H1 (cell line): Measurements from ENCODE around the gene DEFB113. TPM values are rescaled to one million over a fixed set of nuclear protein-coding genes. Genes with fewer than 3 reads are reported as not detected.

Experiments
- CHD7 ChIP-seq: fragments of 300-600 bp; sonication (generic); IDR thresholded peaks from 2 replicates; pipeline ENCODE4 v1.7.1; 2012; ENCODE audit warnings: low read length, moderate library complexity, mild to moderate bottlenecking, inconsistent platforms; ENCODE audit not compliant: insufficient replicate concordance
- polyA plus RNA-seq, 7 experiments: library from polyadenylated mRNA; depleted of rRNA in 3 of 7; stranded (reverse) in 5 of 7; unstranded in 2 of 7; fragments of >200 nt in 5 of 7; fragments of 200-250 nt in 2 of 7; gene quantifications; 1 replicate in 5 of 7; 2 replicates in 1 of 7; 4 replicates in 1 of 7; pipeline versions ENCODE4 v1.2.1 to v1.2.3, GENCODE V29; 2011 to 2013; ENCODE audit warnings: missing spikeins in 2 of 7, mixed read lengths in 2 of 7
- total RNA-seq: library from RNA; stranded (reverse); fragmentation: NEBNext Ultra II Directional; extraction: Animal tissue kit (Norgen Biotek cat#: 25700); gene quantifications from 2 replicates; pipeline ENCODE4 v1.2.1, GENCODE V29; 2021

DEFB113 gene
- total and polyA plus RNA-seq, 2 of the 8 experiments (the other 6 are each of a cell fraction or from before 2014, with no cell fraction given): not detected

DNA sequence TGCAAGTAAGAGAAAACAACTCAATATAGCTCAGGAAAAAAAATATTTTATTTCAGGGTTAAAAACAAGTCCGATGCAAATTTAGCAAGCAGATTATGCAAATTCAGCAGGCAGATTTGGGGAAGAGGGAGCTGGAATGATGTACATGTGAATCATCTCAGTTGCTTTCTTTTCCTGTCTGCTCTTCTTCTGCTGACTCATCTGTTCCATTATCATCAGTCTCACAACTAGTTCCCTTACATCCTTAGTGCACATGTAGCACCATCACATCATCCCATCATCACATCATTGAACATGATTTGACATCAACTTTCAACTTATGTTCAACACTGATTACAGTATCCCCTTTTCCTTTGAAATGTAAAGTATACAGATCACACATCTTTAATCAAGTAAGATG, 11.5 kb upstream of the DEFB113 start (continued):
- no peak for TF ChIP-seq CHD7
- TF ChIP-seq, all 59 proteins: peak for 0
